Measurements from ENCODE around the gene STIM1. TPM values are rescaled to one million over a fixed set of nuclear protein-coding genes. Genes with fewer than 3 reads are reported as not detected.
"Not testable (repeated sequence)": the region's sequence is repeated elsewhere in the genome, so short reads cannot be mapped to it uniquely, and the experiment has no call there.

STIM1 gene
- total RNA-seq, 4 donors from 2014 or later = 65.2 to 150 (median 92.6) TPM

DNA sequence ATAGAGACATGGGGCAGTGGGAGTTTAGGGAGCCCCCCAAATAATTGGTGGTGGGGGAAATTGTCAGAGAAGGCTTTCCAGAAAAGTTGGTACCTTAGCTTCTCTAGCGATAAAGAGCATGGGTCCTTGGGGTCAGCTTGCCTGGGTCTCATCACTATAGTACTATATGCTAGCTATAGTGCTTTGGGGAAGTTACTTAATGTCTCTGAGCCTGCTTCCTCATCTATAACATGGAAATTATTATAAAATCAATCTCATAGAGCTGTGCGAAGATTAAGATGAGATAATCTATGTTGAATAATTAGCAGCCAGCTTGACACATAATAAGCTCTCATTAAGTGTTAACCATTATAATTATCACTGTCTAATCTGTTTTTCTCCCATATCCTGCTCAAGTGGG, 41.2 kb downstream of the STIM1 start:
- H3K4me1 ChIP-seq = peaks cover 15 to 44% (median 35%) of the 10 kb centered on the region in 4 donors
- H3K27ac ChIP-seq (replicated peaks in 1 of 4) = no peak overlapping the region
- intact Hi-C loops (cut with DNase I) = no loop called here
- H3K9me3 ChIP-seq = no peaks in the 10 kb centered on the region
- no peaks in the 10 kb centered on the region for H3K36me3 ChIP-seq
- TF ChIP-seq POLR2AphosphoS5 (IDR thresholded peaks at IDR 0.05) = no peak
- no peak for TF ChIP-seq EP300 (IDR thresholded peaks at IDR 0.05)
- TF ChIP-seq CTCF (IDR thresholded peaks at IDR 0.05) = no peak
- no peak for TF ChIP-seq POLR2A (IDR thresholded peaks at IDR 0.05; ENCODE audit: low read depth)
- no peak for DNase-seq (ENCODE audit: extremely low spot score)
- H3K4me3 ChIP-seq = no peak overlapping the region
- H3K27me3 ChIP-seq = no peaks in the 10 kb centered on the region
- WGBS = 100% methylated on average over 2 of the region's 2 CpGs

GRCh38 chr11:3900230-3900629, 44.8 kb downstream of the STIM1 start:
- H3K27ac ChIP-seq (replicated peaks in 1 of 4); H3K9me3 ChIP-seq; H3K36me3 ChIP-seq; H3K27me3 ChIP-seq; DNase-seq (ENCODE audit: extremely low spot score); intact Hi-C loops (cut with DNase I); H3K4me3 ChIP-seq: not testable (repeated sequence)
- 96% methylated on average over 19 of the region's 19 CpGs for WGBS
- H3K4me1 ChIP-seq = peaks cover 27 to 57% (median 54%) of the 10 kb centered on the region in 4 donors

- Histone ChIP-seq H3K27me3 (no peaks in the 10 kb centered on the region), H3K4me1 (peaks cover 31 to 66% (median 63%) of the 10 kb centered on the region in 4 donors), H3K4me3 (no peak overlapping the region), H3K36me3 (no peaks in the 10 kb centered on the region), H3K27ac (replicated peaks in 1 of 4) (no peak overlapping the region), H3K9me3 (no peaks in the 10 kb centered on the region)
- WGBS = 93% methylated on average over 6 of the region's 6 CpGs
- no peak for DNase-seq (ENCODE audit: extremely low spot score)
- TF ChIP-seq EP300 (IDR thresholded peaks at IDR 0.05) (no peak), POLR2A (IDR thresholded peaks at IDR 0.05; ENCODE audit: low read depth) (no peak), CTCF (IDR thresholded peaks at IDR 0.05) (no peak), POLR2AphosphoS5 (IDR thresholded peaks at IDR 0.05) (no peak)
- intact Hi-C loops (cut with DNase I) = no loop called here
These were observed 46.0 kb downstream of the STIM1 start for GRCh38 chr11:3901249-3902025.

- 82% methylated on average over 7 of the region's 7 CpGs for WGBS
- peaks cover 31 to 61% (median 57%) of the 10 kb centered on the region in 4 donors for H3K4me1 ChIP-seq
These were observed 47.0 kb downstream of the STIM1 start for GRCh38 chr11:3902441-3902840.

More at GRCh38 chr11:3902441-3902840, 47.0 kb downstream of the STIM1 start:
- intact Hi-C loops (cut with DNase I) = no loop called here
- Histone ChIP-seq H3K4me3 (no peak overlapping the region), H3K9me3 (no peaks in the 10 kb centered on the region), H3K27ac (replicated peaks in 1 of 4) (no peak overlapping the region), H3K36me3 (no peaks in the 10 kb centered on the region), H3K27me3 (no peaks in the 10 kb centered on the region)
- TF ChIP-seq EP300 (IDR thresholded peaks at IDR 0.05) (no peak), POLR2AphosphoS5 (IDR thresholded peaks at IDR 0.05) (no peak), CTCF (IDR thresholded peaks at IDR 0.05) (no peak), POLR2A (IDR thresholded peaks at IDR 0.05; ENCODE audit: low read depth) (no peak)
- DNase-seq (ENCODE audit: extremely low spot score) = no peak

Measured in esophagus muscularis mucosa (tissue), 4 donors.